Measurements from ENCODE around the gene HDAC9.
A peak's percentile ranks its signal among the peaks of the same experiment; 100 is the strongest.

Gene HDAC9

DNA sequence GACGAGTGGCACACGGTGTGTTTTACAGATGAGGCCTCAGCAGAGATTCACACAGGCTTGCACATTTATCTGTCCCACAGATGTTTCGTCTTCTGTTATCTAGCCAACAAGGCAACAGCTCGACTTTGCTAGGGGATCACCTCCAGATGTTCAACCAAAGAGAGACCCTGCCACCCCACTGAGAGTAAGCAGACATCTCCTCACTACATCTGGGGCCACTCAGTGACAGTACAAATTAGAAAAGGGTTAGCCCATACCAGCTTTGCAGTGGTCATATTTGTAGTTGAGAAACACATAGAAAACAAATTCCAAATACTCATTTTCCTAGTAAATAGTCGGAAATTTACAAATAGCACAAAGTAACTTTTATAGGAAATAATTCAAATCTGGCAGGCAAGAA, 164.2 kb downstream of the HDAC9 start:
- no peak for DNase-seq (ENCODE audit: low spot score)

DNA sequence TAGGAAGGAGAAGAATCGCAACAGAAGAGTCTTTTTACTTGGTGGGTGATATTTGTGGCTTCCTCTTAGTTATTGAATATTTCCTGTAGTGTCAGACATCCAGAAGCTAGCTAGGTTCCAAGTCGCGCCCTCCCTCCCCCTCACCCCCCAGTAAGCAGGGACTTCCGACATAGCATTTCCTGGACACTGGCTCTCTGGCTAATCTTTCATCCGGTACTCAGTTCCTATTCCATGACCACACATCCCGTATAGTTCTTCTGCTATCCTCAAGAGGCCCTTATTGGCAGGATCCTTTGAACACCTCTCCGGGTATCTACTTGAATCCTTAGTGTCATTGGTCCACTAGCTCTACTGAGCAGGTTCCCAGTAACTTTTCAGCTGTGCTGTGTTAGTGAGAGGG, 167.8 kb downstream of the HDAC9 start:
- no peak for DNase-seq (ENCODE audit: low spot score)

DNA sequence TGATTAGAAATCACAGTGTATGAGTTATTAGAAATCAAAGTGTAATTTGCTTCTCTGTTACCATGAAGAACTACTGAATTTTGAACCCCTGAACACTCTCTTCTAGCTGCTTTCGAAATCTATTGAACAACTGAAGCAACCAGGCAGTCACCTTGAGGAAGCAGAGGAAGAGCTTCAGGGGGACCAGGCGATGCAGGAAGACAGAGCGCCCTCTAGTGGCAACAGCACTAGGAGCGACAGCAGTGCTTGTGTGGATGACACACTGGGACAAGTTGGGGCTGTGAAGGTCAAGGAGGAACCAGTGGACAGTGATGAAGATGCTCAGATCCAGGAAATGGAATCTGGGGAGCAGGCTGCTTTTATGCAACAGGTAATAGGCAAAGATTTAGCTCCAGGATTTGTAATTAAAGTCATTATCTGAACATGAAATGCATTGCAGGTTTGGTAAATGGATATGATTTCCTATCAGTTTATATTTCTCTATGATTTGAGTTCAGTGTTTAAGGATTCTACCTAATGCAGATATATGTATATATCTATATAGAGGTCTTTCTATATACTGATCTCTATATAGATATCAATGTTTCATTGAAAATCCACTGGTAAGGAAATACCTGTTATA, 170.7 kb downstream of the HDAC9 start:
- DNase-seq (ENCODE audit: low spot score) = peak; percentile 76

DNA sequence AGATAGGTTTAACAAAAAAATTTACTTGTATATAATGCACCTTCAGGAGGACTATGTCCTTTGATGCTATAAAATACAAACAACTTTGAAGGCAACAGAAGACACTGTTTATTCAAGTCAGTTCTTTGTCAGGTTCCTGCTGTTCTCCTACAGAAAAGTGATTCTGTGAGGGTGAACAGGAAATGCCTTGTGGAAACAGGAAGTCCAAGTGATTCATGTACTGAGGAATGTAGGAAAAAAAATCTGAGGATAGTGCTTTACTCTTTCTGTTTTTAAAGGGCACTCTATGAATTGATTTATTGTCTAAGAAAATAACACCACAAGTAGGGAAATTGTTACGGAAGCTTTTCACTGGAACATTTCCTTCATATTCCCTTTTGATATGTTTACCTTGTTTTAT, 171.9 kb downstream of the HDAC9 start:
- no peak for DNase-seq (ENCODE audit: low spot score)

DNA sequence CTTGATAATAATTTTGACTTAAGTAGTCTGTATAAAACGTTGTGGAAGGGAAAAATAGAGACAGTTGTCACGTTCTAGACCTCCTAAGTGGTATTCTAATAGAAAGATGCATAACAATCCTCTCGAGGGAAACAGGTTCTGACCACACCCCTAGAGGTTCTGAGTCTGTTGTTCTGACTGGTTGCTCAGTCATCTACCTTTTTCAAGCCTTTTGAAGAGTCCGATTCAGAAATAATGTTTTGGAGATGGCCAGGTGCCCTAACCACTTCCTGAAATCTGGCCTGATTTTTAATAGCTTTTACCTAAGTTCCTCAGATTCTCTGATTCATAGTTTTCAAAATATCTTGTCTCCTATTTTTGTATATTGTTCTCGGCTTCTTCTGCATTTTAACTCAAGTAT, 175.6 kb downstream of the HDAC9 start:
- DNase-seq (ENCODE audit: low spot score) = no peak

DNA sequence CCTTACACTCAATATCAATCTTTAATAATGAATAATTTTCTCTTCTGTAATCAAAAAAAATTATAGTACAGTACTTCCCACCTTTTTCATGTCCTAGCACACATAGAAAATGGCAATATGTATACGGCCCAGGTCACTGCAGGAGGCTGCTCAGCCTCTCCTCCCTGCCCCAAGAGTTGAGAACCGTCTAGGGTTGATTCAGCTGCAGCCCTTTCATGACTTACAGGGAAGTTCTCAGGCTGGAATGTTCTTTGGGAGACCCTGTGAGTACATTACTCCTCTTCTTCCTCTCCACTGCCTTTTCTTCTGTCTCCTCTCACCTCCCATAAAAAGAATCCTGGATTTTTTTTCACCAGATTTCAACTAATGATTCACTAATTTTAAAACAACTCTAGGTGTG, 180.0 kb downstream of the HDAC9 start:
- DNase-seq (ENCODE audit: low spot score) = no peak

DNA sequence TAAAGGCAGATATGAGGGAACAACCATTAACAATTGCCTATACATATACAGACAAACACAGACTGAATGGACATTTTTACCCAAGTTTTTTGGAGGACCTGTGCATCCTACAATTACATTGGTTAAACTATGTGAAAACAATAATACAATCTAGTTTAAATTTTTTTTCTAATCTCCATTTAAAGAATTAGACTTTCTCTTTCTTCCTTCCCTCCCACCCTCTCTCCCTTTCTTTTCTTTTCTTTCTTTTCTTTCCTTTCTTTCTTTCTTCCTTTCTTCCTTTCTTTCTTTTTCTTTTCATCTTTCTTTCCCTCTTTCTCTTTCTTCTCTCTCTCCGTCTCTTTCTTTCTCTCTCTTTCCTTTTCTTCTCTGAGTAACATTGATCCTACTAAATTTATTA, 183.7 kb downstream of the HDAC9 start:
- no peak for DNase-seq (ENCODE audit: low spot score)

DNA sequence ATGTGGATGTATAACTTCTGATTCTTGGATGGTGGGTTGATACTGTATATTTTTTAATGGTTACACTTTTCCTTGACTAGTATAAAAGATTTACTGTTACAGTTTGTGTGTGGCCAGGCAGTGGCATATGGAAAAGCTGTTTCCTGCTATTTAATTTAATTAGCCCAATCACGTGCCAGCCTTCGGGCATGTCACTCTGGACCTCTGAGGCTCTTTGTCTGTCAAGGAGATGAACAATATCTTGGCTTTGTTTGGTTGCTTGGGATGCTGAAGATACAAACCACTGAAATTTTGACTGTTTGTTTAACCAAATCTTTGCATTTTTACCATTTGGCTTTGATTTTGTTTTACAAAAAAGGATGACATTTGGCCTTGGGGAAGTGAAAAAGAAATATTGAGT, 185.0 kb downstream of the HDAC9 start:
- peak; percentile 62 for DNase-seq (ENCODE audit: low spot score)

DNA sequence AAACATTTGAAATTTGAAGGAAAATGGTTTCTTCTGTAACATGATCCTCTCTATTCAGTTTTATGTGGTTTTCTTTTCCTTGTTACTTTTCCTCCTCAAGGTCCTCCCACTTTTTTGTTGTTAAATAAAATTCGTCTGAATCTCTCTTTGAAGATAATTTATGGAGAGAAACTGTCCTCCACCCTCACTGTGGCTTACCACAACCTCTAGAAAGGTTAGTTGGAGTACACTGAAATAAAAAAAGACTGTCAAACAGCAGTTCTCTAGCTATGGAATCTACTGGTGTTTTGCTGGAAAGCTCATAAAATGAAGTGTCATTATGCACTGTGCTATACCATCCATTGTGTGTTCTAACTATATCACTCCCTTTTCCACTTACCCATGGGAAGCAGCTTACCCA, 189.4 kb downstream of the HDAC9 start:
- DNase-seq (ENCODE audit: low spot score) = no peak

DNA sequence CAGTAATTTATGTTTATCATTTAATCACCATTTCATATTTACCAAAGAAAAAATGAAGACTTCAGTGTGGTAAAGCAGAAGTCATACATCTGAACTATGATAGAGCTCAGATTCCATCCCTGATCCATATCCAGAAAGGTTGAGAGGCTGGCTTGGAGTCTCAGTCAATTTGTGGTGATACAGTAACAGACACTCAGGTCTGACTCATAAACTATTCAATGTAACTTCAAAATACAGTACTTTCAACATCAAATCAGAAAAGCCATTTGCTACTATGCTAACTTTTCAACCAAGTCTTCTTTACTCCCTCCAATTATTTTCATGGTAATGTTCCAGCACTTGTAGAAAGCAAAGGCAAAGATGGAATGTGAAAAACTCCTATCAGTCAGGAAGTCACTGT, 190.4 kb downstream of the HDAC9 start:
- no peak for DNase-seq (ENCODE audit: low spot score)

DNA sequence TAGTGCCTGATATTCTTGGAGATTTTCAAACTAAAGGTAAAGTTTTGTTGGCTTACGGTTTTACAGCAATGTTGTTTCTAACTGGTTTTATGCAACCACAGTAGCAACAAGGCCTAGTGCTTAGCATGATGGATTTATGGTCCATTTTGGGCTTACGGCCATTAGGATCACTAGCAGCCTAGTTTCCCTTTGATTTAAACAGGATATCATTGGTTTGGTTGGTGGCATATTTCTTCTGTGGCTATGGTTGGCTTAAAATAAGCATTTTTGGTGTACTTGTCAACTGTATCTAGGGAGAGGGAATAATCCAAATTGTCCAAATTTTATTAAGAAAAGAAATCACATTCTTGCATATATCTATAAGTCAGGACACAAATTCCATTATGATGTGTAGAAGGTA, 194.0 kb downstream of the HDAC9 start:
- DNase-seq (ENCODE audit: low spot score) = no peak

DNA sequence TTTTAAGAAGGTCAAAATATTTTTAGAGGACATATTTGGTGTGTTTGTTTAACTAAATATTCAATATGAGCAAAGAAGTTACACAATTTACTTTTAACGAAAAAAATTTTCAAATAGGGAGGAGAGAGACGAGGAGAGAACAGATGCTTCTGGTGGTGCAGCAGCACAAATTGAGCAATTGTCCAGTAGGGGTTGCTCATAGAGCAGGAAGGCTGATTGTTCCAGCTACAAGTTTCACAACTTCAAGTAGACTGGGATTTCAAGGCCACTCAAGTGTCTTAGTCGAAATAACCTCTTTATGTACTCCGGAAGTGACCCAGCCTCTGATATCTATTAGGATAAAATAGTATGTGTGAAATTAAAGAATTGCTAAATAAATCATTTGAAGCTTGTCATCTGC, 197.9 kb downstream of the HDAC9 start:
- DNase-seq (ENCODE audit: low spot score) = peak; percentile 30

DNA sequence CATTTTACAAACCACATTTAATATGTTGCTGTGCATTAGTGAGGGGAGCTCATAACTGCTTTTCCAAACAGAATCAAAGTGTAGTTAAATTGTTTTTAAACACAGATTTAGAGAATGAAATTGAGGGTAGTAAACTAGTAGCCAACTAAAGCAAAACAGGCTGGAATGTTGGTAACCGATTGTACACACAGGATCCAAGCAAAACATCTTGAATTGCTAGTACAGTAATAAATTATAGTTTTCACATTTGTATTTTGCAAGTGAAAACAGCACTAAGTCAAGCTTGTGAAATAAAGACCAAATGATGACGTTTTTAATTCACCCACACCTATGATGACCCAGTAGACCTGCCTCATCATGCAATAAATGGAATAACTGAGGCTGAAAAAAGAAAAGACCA, 198.3 kb downstream of the HDAC9 start:
- DNase-seq (ENCODE audit: low spot score) = no peak

DNA sequence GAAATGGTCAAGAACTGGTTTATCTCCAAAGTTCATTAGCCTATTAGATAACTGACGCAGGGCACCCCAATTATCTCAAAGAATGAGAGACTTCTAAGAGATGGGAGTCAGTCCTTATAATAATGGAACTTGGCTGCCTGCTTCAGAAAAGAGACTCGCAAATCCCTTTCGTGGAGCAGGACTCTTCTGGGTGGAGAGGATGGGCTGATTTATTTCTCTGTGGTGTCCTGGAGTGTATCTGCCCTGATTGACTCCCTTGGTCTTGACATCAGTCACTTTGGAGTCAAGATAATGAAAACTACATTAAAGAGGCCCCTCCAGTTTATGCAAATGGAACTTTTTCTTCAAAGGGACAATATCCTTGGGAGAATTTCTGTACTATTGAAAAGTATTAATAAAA, 198.9 kb downstream of the HDAC9 start:
- DNase-seq (ENCODE audit: low spot score) = no peak

DNA sequence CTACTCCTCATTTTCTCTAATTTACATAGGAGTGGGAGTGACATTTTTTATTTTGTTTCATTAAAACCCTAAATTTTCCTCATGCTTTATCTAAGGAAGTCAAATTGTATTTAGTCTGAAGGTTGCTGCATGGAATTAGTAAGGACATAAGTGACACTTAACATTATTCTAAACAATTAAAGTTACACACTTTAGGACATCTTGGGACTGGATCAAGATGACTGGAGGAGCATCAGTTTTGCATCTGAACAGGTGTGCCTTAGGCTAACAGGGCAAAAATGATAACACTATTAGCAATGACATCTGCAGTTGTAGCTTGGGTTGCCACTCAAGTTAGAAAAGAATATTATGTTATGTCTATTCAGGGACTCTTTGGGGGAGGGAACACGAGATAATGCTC, 199.4 kb downstream of the HDAC9 start:
- DNase-seq (ENCODE audit: low spot score) = no peak

DNA sequence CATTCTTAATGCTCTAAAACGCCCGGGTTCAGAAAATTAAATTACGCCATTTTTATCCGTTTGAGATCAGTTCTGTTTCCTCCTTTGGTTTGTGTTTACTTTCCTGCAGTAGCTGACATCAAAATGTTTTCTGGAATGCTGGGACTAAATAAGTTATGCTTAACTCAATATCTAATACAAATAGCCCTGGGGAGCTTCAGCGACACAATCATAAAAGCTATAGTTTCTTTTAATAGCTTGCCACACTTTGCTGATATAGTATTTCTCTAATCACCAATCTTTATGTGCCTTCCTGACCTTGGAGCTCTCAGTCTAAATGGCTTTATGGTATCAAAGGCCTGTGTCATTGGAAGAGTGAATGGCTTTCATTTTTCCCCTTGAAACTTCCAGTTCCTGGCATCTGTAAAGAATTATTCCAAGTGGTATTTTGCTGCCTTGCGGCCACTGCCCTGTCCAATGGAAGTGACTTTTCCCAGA, 202.7 kb downstream of the HDAC9 start:
- DNase-seq (ENCODE audit: low spot score) = no peak

DNA sequence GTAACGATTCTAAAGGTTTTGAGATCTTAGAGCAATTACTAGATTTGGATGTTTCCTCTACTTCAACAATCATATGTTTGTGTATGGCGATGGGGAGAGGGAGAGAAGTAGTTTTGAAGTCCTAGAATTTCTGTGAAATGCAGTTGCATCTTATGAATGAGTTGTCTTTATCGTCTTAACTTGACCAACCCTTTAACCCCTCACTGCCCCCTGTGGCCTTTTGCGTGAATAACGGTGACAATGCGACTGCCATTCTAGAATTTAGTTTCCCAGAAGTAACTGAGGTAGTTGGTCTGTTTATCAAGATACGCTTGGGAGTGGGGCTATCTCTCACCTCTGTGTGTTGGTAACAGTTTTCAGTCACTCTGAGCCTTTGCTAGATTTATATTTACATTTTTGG, 204.6 kb downstream of the HDAC9 start:
- no peak for DNase-seq (ENCODE audit: low spot score)

DNA sequence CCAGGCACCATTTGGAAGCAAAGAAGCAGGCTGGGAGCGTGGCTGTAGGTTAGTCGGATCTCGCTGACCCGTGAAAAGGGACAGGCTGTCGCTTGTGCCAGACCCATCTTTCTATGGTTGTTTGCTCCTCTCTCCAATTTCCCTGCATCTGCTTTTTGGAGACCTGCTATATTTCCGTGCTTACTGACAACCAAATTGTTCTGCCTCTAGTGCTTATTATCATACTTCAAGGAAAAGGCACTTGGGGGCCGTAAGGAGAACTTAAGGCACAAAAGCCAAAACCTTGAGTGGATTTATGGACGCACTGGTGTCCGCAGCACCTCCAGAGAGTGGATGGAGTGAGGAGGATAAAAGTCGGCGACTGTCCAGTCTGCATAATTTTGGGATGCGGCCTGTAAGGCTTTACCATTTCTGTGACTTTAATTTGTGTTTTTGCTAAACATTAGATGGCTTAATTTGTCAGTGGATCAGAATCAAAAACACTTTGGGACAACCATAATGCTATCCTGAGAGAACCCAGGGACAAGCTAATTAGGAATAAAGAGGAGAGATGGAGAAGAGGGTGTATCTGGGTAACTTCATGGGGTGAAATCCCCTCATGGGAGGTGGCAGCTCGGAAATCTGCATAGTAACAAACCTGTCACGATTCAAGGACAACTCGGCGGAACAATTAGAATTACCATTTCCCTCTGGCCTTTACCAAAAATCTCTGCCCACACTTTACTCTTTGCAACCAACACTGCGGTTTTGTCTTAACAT, 206.7 kb downstream of the HDAC9 start:
- DNase-seq (ENCODE audit: low spot score) = no peak

DNA sequence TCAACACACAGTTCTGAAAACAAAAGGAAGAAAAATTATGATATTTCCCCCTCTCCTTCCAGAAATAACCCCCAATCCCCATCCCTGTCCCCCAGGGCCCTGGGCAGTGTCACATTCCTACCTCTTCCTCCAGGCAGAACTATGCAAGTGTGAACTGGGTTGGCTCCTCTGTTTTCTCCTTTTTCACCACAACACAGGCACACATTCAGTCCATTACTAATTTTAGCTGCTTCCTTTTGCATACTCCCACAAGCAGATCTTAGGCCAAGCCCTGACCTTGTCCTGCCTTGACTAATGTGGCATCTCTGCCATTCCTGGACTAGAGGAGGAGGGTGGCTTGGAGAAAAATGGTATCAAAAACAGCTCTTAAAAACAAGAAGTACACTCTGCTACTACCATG, 208.1 kb downstream of the HDAC9 start:
- no peak for DNase-seq (ENCODE audit: low spot score)

DNA sequence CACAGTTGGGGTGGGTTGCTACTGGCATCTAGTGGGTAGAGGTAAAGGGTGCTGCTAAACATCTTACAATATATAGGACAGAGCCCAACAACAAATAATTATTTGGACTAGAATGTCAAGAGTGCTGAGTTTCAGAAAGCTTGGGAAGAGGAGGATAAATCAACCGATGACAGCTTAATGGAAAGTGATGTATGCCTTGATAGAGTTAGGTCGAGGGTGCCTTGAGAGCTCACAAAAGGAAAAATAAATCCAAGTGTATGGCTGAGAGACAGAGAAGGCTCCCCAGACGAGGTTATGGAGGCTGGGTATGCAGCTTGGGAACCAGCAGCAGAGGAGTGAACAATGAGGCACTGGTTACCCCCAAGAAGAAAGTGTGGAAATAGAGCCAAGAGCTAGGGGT, 211.1 kb downstream of the HDAC9 start:
- no peak for DNase-seq (ENCODE audit: low spot score)

DNA sequence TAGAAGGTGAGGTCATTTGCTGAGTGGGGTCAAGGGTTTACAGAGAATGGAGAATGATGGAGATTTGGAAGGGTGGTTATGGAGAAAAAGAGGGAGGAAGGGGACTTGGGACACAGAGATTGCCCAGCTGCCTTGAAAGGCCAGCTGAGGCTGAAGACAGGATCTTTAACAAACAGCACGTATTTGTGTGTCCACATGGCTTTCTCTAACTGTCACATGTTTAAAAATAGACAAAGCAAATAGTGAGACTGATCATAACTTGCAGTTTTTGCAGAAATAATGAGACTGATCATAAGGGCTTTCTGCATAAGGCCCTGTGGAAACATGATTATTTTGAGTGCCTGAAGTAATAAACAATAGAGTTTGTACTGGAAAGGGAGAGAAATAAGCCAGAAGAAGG, 212.7 kb downstream of the HDAC9 start:
- no peak for DNase-seq (ENCODE audit: low spot score)

DNA sequence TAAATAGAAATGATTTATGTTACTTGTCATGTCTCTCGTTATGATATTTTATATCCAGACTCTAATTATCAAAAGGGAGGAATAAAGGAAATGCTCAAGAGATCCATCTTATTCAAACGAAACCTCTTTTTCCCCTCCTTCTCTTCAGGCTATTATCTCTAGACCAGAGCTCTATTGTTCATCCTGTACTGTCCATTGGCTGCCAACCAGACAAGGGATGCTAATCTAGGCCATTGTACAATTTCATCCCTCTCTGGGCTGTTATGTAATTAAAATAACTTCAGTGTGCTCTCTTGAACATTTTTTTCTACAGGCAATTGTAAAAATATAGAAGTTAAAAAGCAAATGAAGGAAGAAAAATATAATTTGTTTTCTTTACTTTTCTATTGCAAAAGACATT, 220.4 kb downstream of the HDAC9 start:
- peak; percentile 24 for DNase-seq (ENCODE audit: low spot score)

DNA sequence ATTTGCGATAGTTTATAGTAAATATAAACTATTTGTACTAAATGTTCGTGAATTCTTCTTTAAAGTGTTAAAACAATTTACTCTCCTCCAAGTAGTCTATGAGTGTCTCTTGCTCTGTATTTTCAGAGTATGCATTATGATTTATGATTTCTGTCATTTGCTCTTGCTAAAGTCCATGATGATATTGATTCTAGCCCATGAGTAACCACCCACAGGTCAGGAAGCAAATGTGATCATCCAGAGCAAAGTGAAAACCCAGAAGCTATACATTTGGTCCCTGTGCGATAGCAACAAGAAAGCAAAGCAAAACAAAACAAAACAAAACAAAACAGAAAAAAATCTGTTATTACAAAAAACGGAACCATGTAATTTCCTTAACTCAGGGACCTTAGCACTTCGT, 225.9 kb downstream of the HDAC9 start:
- DNase-seq (ENCODE audit: low spot score) = no peak

DNA sequence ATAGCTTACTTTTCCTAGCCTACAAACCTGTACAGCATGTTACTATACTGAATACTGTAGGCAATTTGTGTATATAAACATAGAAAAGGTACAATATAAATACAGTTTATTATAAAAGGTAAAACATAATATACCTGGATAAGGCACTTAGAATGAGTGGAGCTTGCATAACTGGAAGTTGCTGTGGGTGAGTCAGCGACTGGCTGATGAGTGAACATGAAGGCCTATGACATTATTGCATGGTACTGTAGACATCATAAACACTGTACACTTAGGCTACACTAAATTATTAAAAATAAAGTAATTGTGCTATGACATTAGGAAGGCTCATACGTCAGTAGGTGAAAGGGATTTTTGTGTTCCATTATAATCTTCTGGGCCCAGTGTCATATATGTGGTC, 228.8 kb downstream of the HDAC9 start:
- no peak for DNase-seq (ENCODE audit: low spot score)

All from globus pallidus (tissue), 1 donor.